Measurements from ENCODE around the gene STK32C. TPM values are rescaled to one million over a fixed set of nuclear protein-coding genes. Genes with fewer than 3 reads are reported as not detected.

Gene STK32C
- total and polyA plus RNA-seq, 2 of the 4 experiments (the other 2 are of a cell fraction), result 5.0 to 8.3 TPM

- Histone ChIP-seq H3K27ac (ENCODE audit: insufficient read depth, low read length) (no peak overlapping the region), H2AFZ (replicated peaks; ENCODE audit: low read length, poor library complexity) (no peak overlapping the region), H3K79me1 (ENCODE audit: low read depth in 1 of 2, low read length in 2 of 2) (no peaks in the 10 kb centered on the region), H3K56ac (ENCODE audit: extremely low read depth, insufficient read depth, low read length) (no peak overlapping the region), H3K4me3 (ENCODE audit: insufficient read depth, low read depth, low read length) (no peak overlapping the region), H2BK20ac (ENCODE audit: low read depth, low read length) (no peak overlapping the region), H4K5ac (ENCODE audit: low read depth, low read length) (no peak overlapping the region), H3K18ac (ENCODE audit: low read depth, low read length) (no peak overlapping the region), H2AK5ac (ENCODE audit: low read depth, low read length) (no peak overlapping the region), H4K20me1 (ENCODE audit: insufficient read depth, low read length) (no peaks in the 10 kb centered on the region), H3K9ac (ENCODE audit: low read depth, low read length) (no peak overlapping the region), H2BK5ac (ENCODE audit: low read depth, low read length, poor library complexity, severe bottlenecking) (no peak overlapping the region), H2BK120ac (ENCODE audit: low read depth, low read length) (no peak overlapping the region), H2AK9ac (replicated peaks; ENCODE audit: low read depth, low read length, poor library complexity) (no peak overlapping the region), H3K9me1 (ENCODE audit: insufficient read depth, low read length) (no peaks in the 10 kb centered on the region), H3K36me3 (ENCODE audit: control insufficient read depth, insufficient read depth, low read length) (no peaks in the 10 kb centered on the region), H3K4ac (ENCODE audit: low read depth, low read length) (no peak overlapping the region), H3K23ac (ENCODE audit: low read depth, low read length) (no peak overlapping the region), H4K91ac (ENCODE audit: insufficient read depth, low read depth, low read length) (no peak overlapping the region), H3K27me3 (ENCODE audit: control insufficient read depth, insufficient read depth, low read length) (no peaks in the 10 kb centered on the region), H3K9me3 (ENCODE audit: control insufficient read depth, insufficient read depth, low read length) (0 out of 2 replicates have a peak, but pooled peaks cover under 1% of the 10 kb centered on the region), H3K4me1 (ENCODE audit: control insufficient read depth, insufficient read depth, low read length) (no peaks in the 10 kb centered on the region), H4K8ac (ENCODE audit: low read depth in 2 of 2, low read length in 2 of 2) (no peak overlapping the region), H2BK15ac (ENCODE audit: low read depth, low read length) (no peak overlapping the region), H3K4me2 (ENCODE audit: low read depth, low read length) (no peak overlapping the region), H3K14ac (replicated peaks; ENCODE audit: low read depth, low read length) (no peak overlapping the region)
- in situ Hi-C loops (cut with MboI; ENCODE audit: low sequenced_read_pairs) (loop anchor here (5.0 to 10.0 kb wide), 3 partner anchors 127 to 415 kb away; no protein-coding TSS in a partner anchor), dilution Hi-C loops (cut with HindIII; ENCODE audit: low sequenced_read_pairs, unreplicated experiment) (no loop called here), intact Hi-C loops (cut with micrococcal nuclease) (no loop called here)
- no CpG with 5 or more reads among the region's 9 CpGs for WGBS, 2 experiments (ENCODE audit: extremely low coverage in 2 of 2, insufficient read length in 1 of 2)
- BruUV-seq (replicated peaks), result no TSS peak
- ATAC-seq (ENCODE audit: low read depth) (no peak), DNase-seq (no peak)
- ChIA-PET CTCF (interaction anchor here (0.5 kb wide), 1 partner anchor 131 kb away, joined by 3 read pairs; no protein-coding TSS in a partner anchor), POLR2A (ENCODE audit: unreplicated experiment) (no interaction called here)
- no peak for TF ChIP-seq RAD21 (IDR thresholded peaks at IDR 0.05; ENCODE audit: low read length)
- no peak for TF ChIP-seq ELK1 (IDR thresholded peaks at IDR 0.05; ENCODE audit: borderline replicate concordance, low read depth, low read length)
- no peak for TF ChIP-seq RFX5 (IDR thresholded peaks at IDR 0.05; ENCODE audit: low read depth, low read length)
- no peak for TF ChIP-seq CHD1 (IDR thresholded peaks at IDR 0.05; ENCODE audit: low read depth, low read length)
- no peak for TF ChIP-seq MAFK (IDR thresholded peaks at IDR 0.05; ENCODE audit: low read depth, low read length)
- TF ChIP-seq, protein P1, sequence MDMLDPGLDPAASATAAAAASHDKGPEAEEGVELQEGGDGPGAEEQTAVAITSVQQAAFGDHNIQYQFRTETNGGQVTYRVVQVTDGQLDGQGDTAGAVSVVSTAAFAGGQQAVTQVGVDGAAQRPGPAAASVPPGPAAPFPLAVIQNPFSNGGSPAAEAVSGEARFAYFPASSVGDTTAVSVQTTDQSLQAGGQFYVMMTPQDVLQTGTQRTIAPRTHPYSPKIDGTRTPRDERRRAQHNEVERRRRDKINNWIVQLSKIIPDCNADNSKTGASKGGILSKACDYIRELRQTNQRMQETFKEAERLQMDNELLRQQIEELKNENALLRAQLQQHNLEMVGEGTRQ (IDR thresholded peaks at IDR 0.05; ENCODE audit: low read depth, low read length), result no peak
- TF ChIP-seq MXI1 (IDR thresholded peaks at IDR 0.05; ENCODE audit: borderline replicate concordance, low read depth, low read length), result no peak
- TF ChIP-seq, protein P2, sequence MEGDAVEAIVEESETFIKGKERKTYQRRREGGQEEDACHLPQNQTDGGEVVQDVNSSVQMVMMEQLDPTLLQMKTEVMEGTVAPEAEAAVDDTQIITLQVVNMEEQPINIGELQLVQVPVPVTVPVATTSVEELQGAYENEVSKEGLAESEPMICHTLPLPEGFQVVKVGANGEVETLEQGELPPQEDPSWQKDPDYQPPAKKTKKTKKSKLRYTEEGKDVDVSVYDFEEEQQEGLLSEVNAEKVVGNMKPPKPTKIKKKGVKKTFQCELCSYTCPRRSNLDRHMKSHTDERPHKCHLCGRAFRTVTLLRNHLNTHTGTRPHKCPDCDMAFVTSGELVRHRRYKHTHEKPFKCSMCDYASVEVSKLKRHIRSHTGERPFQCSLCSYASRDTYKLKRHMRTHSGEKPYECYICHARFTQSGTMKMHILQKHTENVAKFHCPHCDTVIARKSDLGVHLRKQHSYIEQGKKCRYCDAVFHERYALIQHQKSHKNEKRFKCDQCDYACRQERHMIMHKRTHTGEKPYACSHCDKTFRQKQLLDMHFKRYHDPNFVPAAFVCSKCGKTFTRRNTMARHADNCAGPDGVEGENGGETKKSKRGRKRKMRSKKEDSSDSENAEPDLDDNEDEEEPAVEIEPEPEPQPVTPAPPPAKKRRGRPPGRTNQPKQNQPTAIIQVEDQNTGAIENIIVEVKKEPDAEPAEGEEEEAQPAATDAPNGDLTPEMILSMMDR (conservative IDR thresholded peaks at IDR 0.05; ENCODE audit: low read depth, low read length), result no peak
- no peak for TF ChIP-seq SMC3 (IDR thresholded peaks at IDR 0.05; ENCODE audit: low read depth, low read length)
- TF ChIP-seq FOS (IDR thresholded peaks at IDR 0.05; ENCODE audit: low read depth, low read length), result no peak
- no peak for TF ChIP-seq POLR2A (IDR thresholded peaks at IDR 0.05; ENCODE audit: low read depth, low read length)
Observed at GRCh38 chr10:132220061-132220460, 87.7 kb downstream of the STK32C start.
